Neuronal stem cell (in vitro differentiated cells): ENCODE data around the gene NDRG4.

Experiments used
- DNase-seq: peaks from one replicate; pipeline ENCODE4 v3.0.0-alpha.2; 2013; ENCODE audit warnings: low spot score
- H2AFZ ChIP-seq: one replicate; pipeline ENCODE4 v1.6.1; 2013; ENCODE audit warnings: mild to moderate bottlenecking, low read length, inconsistent platforms
- H2AK5ac ChIP-seq: 2 replicates; pipeline ENCODE4 v1.6.1; 2013; ENCODE audit warnings: low read depth, mild to moderate bottlenecking, inconsistent platforms, low read length, moderate library complexity, mixed read lengths
- H2BK120ac ChIP-seq: 2 replicates; pipeline ENCODE4 v1.6.1; 2013; ENCODE audit warnings: low read depth, mild to moderate bottlenecking, inconsistent platforms, low read length, moderate library complexity, mixed read lengths
- H2BK12ac ChIP-seq: one replicate; pipeline ENCODE4 v1.6.1; 2013; ENCODE audit warnings: low read length, inconsistent platforms
- H2BK15ac ChIP-seq: 2 replicates; pipeline ENCODE4 v1.6.1; 2013; ENCODE audit warnings: mild to moderate bottlenecking, low read length, inconsistent platforms, mixed read lengths
- H2BK5ac ChIP-seq: one replicate; pipeline ENCODE4 v1.6.1; 2013; ENCODE audit warnings: inconsistent platforms, mild to moderate bottlenecking, low read length, moderate library complexity
- H3K14ac ChIP-seq: one replicate; pipeline ENCODE4 v1.6.1; 2013; ENCODE audit warnings: low read length, inconsistent platforms
- H3K18ac ChIP-seq: 2 replicates; pipeline ENCODE4 v1.6.1; 2013; ENCODE audit warnings: low read length, inconsistent platforms
- H3K23ac ChIP-seq: 2 replicates; pipeline ENCODE4 v1.6.1; 2013; ENCODE audit warnings: low read depth, mild to moderate bottlenecking, mixed read lengths, low read length, inconsistent platforms; ENCODE audit not compliant: poor library complexity
- H3K27ac ChIP-seq: replicated peaks from 3 replicates; pipeline ENCODE4 v1.5.1; 2013; ENCODE audit warnings: low read length, inconsistent platforms
- H3K27me3 ChIP-seq, 3 experiments: 2 replicates each; pipeline ENCODE4 v1.6.1; 2013; ENCODE audit warnings: low read length in 3 of 3, mild to moderate bottlenecking in 2 of 3, inconsistent platforms in 1 of 3, low read depth in 1 of 3, mixed read lengths in 1 of 3, moderate library complexity in 1 of 3; ENCODE audit not compliant: control insufficient read depth in 3 of 3, insufficient read depth in 3 of 3
- H3K36me3 ChIP-seq, 2 donors: replicated peaks in 1 of 2; 2 replicates each; pipeline ENCODE4 v1.6.1; 2013; ENCODE audit warnings: low read length in 2 of 2; ENCODE audit not compliant: control insufficient read depth in 2 of 2, insufficient read depth in 2 of 2
- H3K4ac ChIP-seq: 2 replicates; pipeline ENCODE4 v1.6.1; 2013; ENCODE audit warnings: inconsistent platforms, mild to moderate bottlenecking, low read length, moderate library complexity
- H3K4me1 ChIP-seq, 2 donors: 1 replicate in 1 of 2; 2 replicates in 1 of 2; pipeline ENCODE4 v1.6.1; 2013; ENCODE audit warnings: low read length in 2 of 2, low read depth in 1 of 2; ENCODE audit not compliant: control insufficient read depth in 2 of 2, insufficient read depth in 1 of 2
- H3K4me2 ChIP-seq: one replicate; pipeline ENCODE4 v1.6.1; 2013; ENCODE audit warnings: mild to moderate bottlenecking, low read length, inconsistent platforms; ENCODE audit not compliant: insufficient read depth, poor library complexity, severe bottlenecking
- H3K4me3 ChIP-seq, 2 donors: 2 replicates each; pipeline ENCODE4 v1.5.1; 2013; ENCODE audit warnings: low read length in 2 of 2, mild to moderate bottlenecking in 2 of 2, inconsistent platforms in 1 of 2, moderate library complexity in 1 of 2
- H3K79me1 ChIP-seq: one replicate; pipeline ENCODE4 v1.6.1; 2013; ENCODE audit warnings: low read depth, mild to moderate bottlenecking, inconsistent platforms, low read length, moderate library complexity
- H3K9ac ChIP-seq: one replicate; pipeline ENCODE4 v1.6.1; 2013; ENCODE audit warnings: mild to moderate bottlenecking, low read depth, low read length, inconsistent platforms; ENCODE audit not compliant: poor library complexity
- H3K9me3 ChIP-seq, 2 donors: replicated peaks in 1 of 2; 2 replicates each; pipeline versions ENCODE3 to v1.6.1; 2013; ENCODE audit warnings: low read length in 2 of 2, mild to moderate bottlenecking in 2 of 2, inconsistent platforms in 1 of 2, low read depth in 1 of 2, mixed read lengths in 1 of 2, moderate library complexity in 1 of 2; ENCODE audit not compliant: control insufficient read depth in 2 of 2, insufficient read depth in 1 of 2
- H4K8ac ChIP-seq: one replicate; pipeline ENCODE4 v1.6.1; 2013; ENCODE audit warnings: low read depth, mild to moderate bottlenecking, inconsistent platforms, low read length, moderate library complexity
- H4K91ac ChIP-seq: one replicate; pipeline ENCODE4 v1.6.1; 2013; ENCODE audit warnings: low read length, low read depth, mild to moderate bottlenecking, inconsistent platforms; ENCODE audit not compliant: poor library complexity
- WGBS, 2 donors: extraction: QIAGEN DNeasy Blood & Tissue Kit; methylation state at CpG; one replicate each; pipeline ENCODE4 v1.1.7; 2013; ENCODE audit warnings: missing lambda C conversion rate in 2 of 2, mixed read lengths in 1 of 2; ENCODE audit not compliant: insufficient read length in 2 of 2, insufficient replicate concordance in 1 of 2; ENCODE audit errors: extremely low coverage in 2 of 2; 5-methylcytosine and 5-hydroxymethylcytosine counted together

NDRG4 gene

DNA sequence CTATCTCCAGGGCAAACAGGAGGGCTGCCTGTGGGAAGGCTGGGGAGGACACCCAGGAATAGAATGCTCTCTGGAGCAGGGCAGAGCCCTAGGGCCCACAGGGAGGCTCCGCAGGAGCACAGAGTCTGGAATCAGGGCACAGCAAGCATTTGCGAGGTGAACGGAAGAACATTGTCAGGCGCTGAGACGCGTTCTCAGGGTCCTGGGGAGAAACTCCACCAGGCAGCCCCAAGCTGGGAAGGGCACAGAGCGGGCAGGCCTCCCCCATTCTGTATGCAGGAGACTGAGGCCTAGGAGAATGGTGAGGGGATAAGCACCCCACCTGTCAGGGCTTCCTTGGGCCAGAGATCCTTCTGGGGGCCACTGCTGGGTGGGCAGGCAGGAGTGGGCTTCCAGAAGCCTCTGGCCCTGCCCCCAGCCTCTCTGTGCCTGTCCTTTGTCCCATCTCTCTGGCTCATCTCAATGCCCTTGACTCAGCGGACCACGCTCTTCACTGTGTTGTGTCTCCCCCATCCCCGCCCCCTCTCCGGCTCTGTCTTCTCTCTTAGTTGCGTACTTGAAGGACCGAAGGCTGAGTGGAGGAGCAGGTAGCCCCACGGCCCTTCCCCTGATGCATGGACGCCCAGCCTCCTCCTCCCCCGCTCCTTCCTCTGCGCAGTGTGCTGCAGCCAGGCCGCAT is 10.3 kb downstream of the NDRG4 start:
- H4K8ac ChIP-seq = no peak overlapping the region
- H2AFZ ChIP-seq = no peak overlapping the region
- peak overlapping the region; percentile 64 for H3K18ac ChIP-seq
- WGBS, 2 donors = no CpG with 5 or more reads among the region's 18 CpGs
- H3K4me2 ChIP-seq = no peak overlapping the region
- H2BK5ac ChIP-seq = no peak overlapping the region
- no peak overlapping the region for H3K9ac ChIP-seq
- H2BK12ac ChIP-seq = no peak overlapping the region
- no peak overlapping the region for H2BK120ac ChIP-seq
- no peaks in the 10 kb centered on the region for H3K9me3 ChIP-seq
- H3K4me3 ChIP-seq = no peak overlapping the region
- no peak overlapping the region for H3K4ac ChIP-seq
- no peak overlapping the region for H2AK5ac ChIP-seq
- H3K14ac ChIP-seq = no peak overlapping the region
- DNase-seq = no peak
- H3K4me1 ChIP-seq = peaks cover 0 to 3% of the 10 kb centered on the region in 2 donors
- no peak overlapping the region for H4K91ac ChIP-seq
- peaks cover 3% of the 10 kb centered on the region for H3K79me1 ChIP-seq
- H3K23ac ChIP-seq = peak overlapping the region; percentile 65
- no peaks in the 10 kb centered on the region for H3K27me3 ChIP-seq
- no peak overlapping the region for H3K27ac ChIP-seq
- peaks cover 3 to 46% of the 10 kb centered on the region in 2 donors for H3K36me3 ChIP-seq
- H2BK15ac ChIP-seq = no peak overlapping the region

DNA sequence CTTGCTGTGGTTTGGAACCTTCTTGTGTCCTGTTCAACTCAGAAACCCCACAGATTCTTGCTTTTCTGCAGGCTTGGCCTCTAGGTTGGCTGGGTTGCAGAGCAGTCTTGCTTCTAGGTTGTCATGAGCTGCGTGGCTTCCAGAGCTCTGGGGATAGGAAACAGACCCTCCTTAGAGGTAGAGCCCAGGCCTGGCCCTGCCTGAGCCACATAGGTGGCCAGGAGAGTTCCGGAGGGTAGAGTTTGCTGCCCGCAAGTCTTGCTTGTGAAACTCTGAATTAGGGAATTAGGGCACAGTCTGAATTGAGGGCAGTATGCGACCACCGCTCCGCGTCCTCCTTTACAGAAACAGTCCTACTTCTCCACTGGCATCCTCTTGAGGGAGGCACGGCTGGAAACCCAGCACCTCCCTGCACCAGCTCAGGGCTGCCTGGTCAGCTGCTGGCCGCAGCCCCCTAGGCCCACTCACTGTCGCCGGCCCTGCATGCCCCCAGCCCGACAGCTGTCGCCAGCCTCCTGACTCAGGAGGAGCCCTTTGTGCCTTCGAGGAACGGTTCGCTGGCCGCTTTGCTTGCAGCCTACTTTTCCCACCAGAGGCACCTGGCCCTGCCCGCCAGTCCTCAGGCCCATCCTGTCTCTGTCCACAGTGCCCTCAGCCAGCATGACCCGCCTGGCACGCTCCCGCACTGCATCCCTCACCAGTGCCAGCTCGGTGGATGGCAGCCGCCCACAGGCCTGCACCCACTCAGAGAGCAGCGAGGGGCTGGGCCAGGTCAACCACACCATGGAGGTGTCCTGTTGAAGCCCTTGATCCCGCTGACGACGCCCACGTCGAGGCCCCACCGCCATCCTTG is 11.1 kb downstream of the NDRG4 start:
- Histone ChIP-seq H2BK120ac (no peak overlapping the region), H3K27ac (no peak overlapping the region), H4K91ac (no peak overlapping the region), H3K18ac (peak overlapping the region; percentile 66), H3K4me1 (peaks cover 0 to 3% of the 10 kb centered on the region in 2 donors), H4K8ac (no peak overlapping the region), H3K4ac (no peak overlapping the region), H3K9ac (peak overlapping the region; percentile 30), H2AK5ac (no peak overlapping the region), H3K23ac (peak overlapping the region; percentile 65), H2BK12ac (no peak overlapping the region), H3K14ac (no peak overlapping the region), H3K9me3 (no peaks in the 10 kb centered on the region), H3K27me3 (no peaks in the 10 kb centered on the region), H3K79me1 (peaks cover 3% of the 10 kb centered on the region), H2BK15ac (no peak overlapping the region), H3K4me2 (no peak overlapping the region), H3K36me3 (peaks cover 3 to 51% of the 10 kb centered on the region in 2 donors), H2AFZ (no peak overlapping the region), H3K4me3 (no peak overlapping the region), H2BK5ac (no peak overlapping the region)
- WGBS, 2 donors = no CpG with 5 or more reads among the region's 30 CpGs
- DNase-seq = no peak

DNA sequence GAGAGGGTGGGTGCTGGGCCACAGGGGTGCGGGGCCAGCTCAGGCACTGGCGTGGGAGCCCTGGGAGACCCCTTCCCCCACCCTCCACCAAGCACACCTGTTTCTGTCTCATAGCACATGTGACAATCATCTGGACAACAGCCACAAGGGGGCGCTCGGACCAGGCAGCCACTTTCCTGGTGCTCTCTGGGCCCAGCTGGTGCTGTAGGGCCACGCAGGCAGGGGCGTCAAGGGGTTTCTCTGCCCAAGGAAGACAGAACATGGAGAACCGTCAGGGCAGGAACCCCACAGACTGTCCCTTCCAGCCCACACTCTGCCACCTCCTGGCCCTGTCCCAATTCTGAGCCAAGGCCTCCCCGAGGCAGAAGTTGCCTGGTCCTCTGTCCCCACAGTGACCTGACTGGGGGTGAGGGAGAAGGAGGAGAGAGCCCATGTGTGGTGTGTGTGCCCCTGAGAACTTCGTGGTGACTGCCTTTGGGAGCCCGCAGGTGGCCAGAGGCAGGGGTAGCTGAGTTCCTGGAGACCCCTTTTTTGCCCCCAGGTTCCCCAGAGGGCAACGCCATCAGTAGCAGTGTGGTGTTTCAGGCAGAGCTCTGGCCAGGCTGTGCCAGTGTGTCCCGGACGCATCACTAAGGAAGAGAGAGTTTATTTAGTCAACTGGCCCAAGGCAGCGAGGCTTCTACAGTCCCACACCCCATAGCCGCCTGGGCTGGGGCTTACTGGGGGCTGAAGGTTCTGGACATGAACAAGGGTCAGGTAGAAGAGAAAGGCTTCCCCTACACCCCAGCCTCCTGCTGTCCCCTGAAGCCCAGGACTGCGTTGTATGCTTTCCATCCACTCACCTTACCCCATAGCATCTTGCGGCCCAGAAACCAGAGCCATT is 12.2 kb downstream of the NDRG4 start:
- Histone ChIP-seq H3K23ac (peak overlapping the region; percentile 35), H3K9ac (peak overlapping the region; percentile 50), H3K14ac (peak overlapping the region; percentile 47), H3K4me3 (no peak overlapping the region), H3K4me1 (peaks cover 0 to 9% of the 10 kb centered on the region in 2 donors), H2BK120ac (no peak overlapping the region), H2AFZ (no peak overlapping the region), H3K27ac (no peak overlapping the region), H3K27me3 (no peaks in the 10 kb centered on the region), H3K4me2 (no peak overlapping the region), H3K4ac (no peak overlapping the region), H3K36me3 (peaks cover 3 to 63% of the 10 kb centered on the region in 2 donors), H2BK12ac (no peak overlapping the region), H3K18ac (peak overlapping the region; percentile 29), H2BK15ac (no peak overlapping the region), H3K79me1 (peaks cover 4% of the 10 kb centered on the region), H3K9me3 (no peaks in the 10 kb centered on the region), H2BK5ac (peak overlapping the region; percentile 26), H4K8ac (peak overlapping the region; percentile 66), H4K91ac (no peak overlapping the region), H2AK5ac (no peak overlapping the region)
- WGBS, 2 donors = no CpG with 5 or more reads among the region's 17 CpGs
- DNase-seq = no peak
